Stomach (tissue), 4 donors: ENCODE measurements around the gene CTRB1.

Experiments
- CTCF ChIP-seq, 7 experiments: fragments of 450-650 bp in 4 of 7; fragments of 200-600 bp in 3 of 7; sonication (generic) in 3 of 7; IDR thresholded peaks; one replicate each; pipeline ENCODE4 v1.5.1; 2016 to 2019; ENCODE audit warnings: antibody characterized with exemption in 7 of 7, control low read depth in 2 of 7, mild to moderate bottlenecking in 1 of 7
- EP300 ChIP-seq: sonication (generic); formaldehyde crosslinking; IDR thresholded peaks from one replicate; pipeline ENCODE4 v1.6.1; 2017; ENCODE audit warnings: antibody characterized with exemption
- POLR2A ChIP-seq, 4 donors: fragments of 450-650 bp; IDR thresholded peaks; one replicate each; pipeline ENCODE4 v1.6.1; 2016; ENCODE audit warnings: antibody characterized with exemption in 4 of 4, control low read depth in 2 of 4, mild to moderate bottlenecking in 1 of 4, moderate library complexity in 1 of 4
- POLR2AphosphoS5 ChIP-seq, 3 donors: sonication (generic); formaldehyde crosslinking; IDR thresholded peaks; one replicate each; pipeline ENCODE4 v1.6.1; 2016; ENCODE audit warnings: antibody characterized with exemption in 3 of 3

GRCh38 chr16:75207831-75208230 is 11.0 kb upstream of the CTRB1 start:
- TF ChIP-seq POLR2AphosphoS5 (IDR thresholded peaks at IDR 0.05) (no peak), POLR2A (IDR thresholded peaks at IDR 0.05) (no peak), CTCF (IDR thresholded peaks at IDR 0.05) (no peak), EP300 (no peak)
